Lower leg skin (tissue), 4 donors: ENCODE results near the gene TMTC1. TPM values are rescaled to one million over a fixed set of nuclear protein-coding genes. Genes with fewer than 3 reads are reported as not detected.

ENCODE experiments used
- DNase-seq, 2 donors: peaks; one replicate each; pipeline ENCODE4 v3.0.0-alpha.2; 2019; ENCODE audit warnings: low spot score in 2 of 2
- H3K4me3 ChIP-seq: fragments of 200-600 bp; sonication (generic); 2 replicates; pipeline ENCODE4 v1.5.1; 2017; ENCODE audit warnings: mild to moderate bottlenecking, low read depth; ENCODE audit not compliant: poor library complexity, severe bottlenecking
- CTCF ChIP-seq, 3 donors: fragments of 450-650 bp; IDR thresholded peaks; one replicate each; pipeline ENCODE4 v1.5.1; 2016; ENCODE audit warnings: antibody characterized with exemption in 3 of 3, mild to moderate bottlenecking in 3 of 3, moderate library complexity in 2 of 3
- POLR2A ChIP-seq, 2 donors: fragments of 450-650 bp; IDR thresholded peaks; one replicate each; pipeline ENCODE4 v1.6.1; 2016 to 2017; ENCODE audit warnings: antibody characterized with exemption in 2 of 2, mild to moderate bottlenecking in 1 of 2, moderate library complexity in 1 of 2
- WGBS, 2 donors: methylation state at CpG; one replicate each; pipeline ENCODE4 v1.1.5; 2018; 5-methylcytosine and 5-hydroxymethylcytosine counted together
- intact Hi-C: fragments of 100-400 bp; cut with DNase I; formaldehyde crosslinking; loops from one replicate; pipeline ENCODE4 v1.15.0; 2023; ENCODE audit warnings: low total_unique reads
- total RNA-seq, 4 donors: library from RNA; depleted of rRNA; stranded (reverse); fragments of >200 nt; gene quantifications; one replicate each; pipeline ENCODE4 v1.1.0, GENCODE V29; 2016

The TMTC1 gene
- total RNA-seq, 4 donors from 2014 or later: 14.1 to 38.2 (median 18.5) TPM

- TF ChIP-seq CTCF (IDR thresholded peaks at IDR 0.05) (no peak), POLR2A (IDR thresholded peaks at IDR 0.05) (no peak)
- WGBS, 2 donors: 66 to 75% methylated on average over 2 of the region's 2 CpGs
- DNase-seq: no peak
- H3K4me3 ChIP-seq: no peak overlapping the region
- intact Hi-C loops: no loop called here
Measured at GRCh38 chr12:29546000-29546399, 237.7 kb downstream of the TMTC1 start.

- WGBS, 2 donors: 93 to 95% methylated on average over 4 of the region's 4 CpGs
- DNase-seq: no peak
- intact Hi-C loops: no loop called here
- no peak overlapping the region for H3K4me3 ChIP-seq
- TF ChIP-seq CTCF (IDR thresholded peaks at IDR 0.05) (no peak), POLR2A (IDR thresholded peaks at IDR 0.05) (no peak)
Measured at GRCh38 chr12:29545102-29545467, 238.7 kb downstream of the TMTC1 start.

DNA sequence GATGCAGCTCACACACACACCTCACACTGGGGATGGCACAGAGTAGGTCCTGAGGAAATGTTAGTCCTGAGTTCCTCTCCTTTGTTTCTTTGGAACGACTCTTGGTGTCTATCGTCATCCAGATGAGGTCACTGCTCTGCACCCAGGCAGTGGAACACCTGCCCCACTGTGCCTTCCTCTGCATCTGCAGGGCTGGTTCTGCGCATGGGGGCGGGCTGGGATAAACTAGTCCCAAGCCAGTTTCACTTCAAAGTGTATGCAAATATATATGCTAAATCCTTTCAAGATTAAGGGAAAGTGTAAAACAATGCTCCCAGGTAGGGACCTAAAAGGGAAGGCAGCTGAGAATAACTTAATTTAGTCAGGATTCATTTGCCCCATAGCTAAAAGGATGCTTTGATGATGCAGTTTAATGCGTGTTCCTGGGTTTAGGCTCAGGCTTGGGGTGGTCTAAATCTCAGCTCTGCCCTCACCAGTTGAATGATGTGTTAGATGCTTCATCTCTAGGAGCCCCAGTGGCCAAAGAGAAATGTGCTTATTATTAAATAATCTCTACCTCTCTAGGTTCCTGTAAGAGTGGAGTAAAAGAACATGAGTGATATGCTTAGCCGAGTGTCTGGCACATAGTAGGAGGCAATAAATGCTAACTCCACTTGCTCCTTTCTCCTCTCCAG lies 239.2 kb downstream of the TMTC1 start:
- intact Hi-C loops: no loop called here
- DNase-seq: no peak
- TF ChIP-seq CTCF (IDR thresholded peaks at IDR 0.05) (no peak), POLR2A (IDR thresholded peaks at IDR 0.05) (no peak)
- WGBS, 2 donors: 86 to 88% methylated on average over 6 of the region's 6 CpGs
- no peak overlapping the region for H3K4me3 ChIP-seq

GRCh38 chr12:29543036-29543435 lies 240.7 kb downstream of the TMTC1 start:
- 54 to 57% methylated on average over 4 of the region's 4 CpGs for WGBS, 2 donors
- TF ChIP-seq CTCF (IDR thresholded peaks at IDR 0.05): no peak
- TF ChIP-seq POLR2A (IDR thresholded peaks at IDR 0.05): no peak
- no peak overlapping the region for H3K4me3 ChIP-seq
- DNase-seq: no peak
- intact Hi-C loops: no loop called here

DNA sequence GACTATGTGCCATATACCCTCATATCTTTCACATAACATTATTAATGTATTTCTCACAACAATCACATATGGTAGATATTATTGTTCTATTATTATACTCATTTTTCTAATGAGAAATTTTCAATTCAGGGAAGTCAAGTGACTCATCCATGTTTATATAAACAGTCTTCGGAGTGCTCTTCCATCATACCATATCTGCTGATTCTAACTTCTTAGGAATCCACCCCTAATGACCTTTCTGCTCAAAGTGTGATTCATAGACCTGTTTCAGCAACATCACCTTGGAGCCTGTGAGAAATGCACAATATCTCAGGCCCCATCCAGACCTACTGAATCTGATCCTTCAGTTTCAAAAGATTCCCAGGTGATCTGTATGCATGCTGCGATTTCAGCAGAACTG lies 246.4 kb downstream of the TMTC1 start:
- WGBS, 2 donors: 63 to 65% methylated on average over 2 of the region's 2 CpGs
- TF ChIP-seq CTCF (IDR thresholded peaks at IDR 0.05) (no peak), POLR2A (IDR thresholded peaks at IDR 0.05) (no peak)
- intact Hi-C loops: no loop called here
- H3K4me3 ChIP-seq: no peak overlapping the region
- DNase-seq: no peak

GRCh38 chr12:29534935-29535334 lies 248.8 kb downstream of the TMTC1 start:
- intact Hi-C loops: no loop called here
- no peak for DNase-seq
- H3K4me3 ChIP-seq: no peak overlapping the region
- no peak for TF ChIP-seq CTCF (IDR thresholded peaks at IDR 0.05)
- TF ChIP-seq POLR2A (IDR thresholded peaks at IDR 0.05): no peak
- 93 to 96% methylated on average over 2 of the region's 2 CpGs for WGBS, 2 donors
